GM19099 (cell line): Measurements from ENCODE around the gene CTNNA3.

Experiments used
- POLR2A ChIP-seq: IDR thresholded peaks from 3 replicates; pipeline ENCODE4 v1.6.1; 2011; ENCODE audit warnings: low read depth; ENCODE audit not compliant: insufficient read length; ENCODE audit errors: extremely low read depth

The CTNNA3 gene

DNA sequence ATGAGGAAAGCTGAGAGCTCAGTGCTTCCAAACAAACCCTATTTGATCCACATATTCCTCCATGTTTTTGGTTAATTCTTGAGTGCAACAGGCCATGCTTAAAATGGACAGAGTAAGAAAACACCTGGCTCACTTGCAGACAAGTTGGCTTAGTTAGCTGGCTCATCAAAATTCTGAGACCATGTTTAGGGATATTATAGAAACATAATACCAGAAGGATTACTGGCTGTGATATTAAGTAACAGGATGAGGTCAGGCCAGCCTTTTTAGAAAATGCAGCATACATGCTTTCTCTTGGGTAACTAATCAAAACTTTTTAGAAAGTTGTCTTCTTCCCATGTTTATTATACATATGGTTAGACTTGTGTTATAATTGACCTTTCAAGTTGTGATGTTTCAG is 1637.4 kb downstream of the CTNNA3 start:
- no peak for TF ChIP-seq POLR2A

DNA sequence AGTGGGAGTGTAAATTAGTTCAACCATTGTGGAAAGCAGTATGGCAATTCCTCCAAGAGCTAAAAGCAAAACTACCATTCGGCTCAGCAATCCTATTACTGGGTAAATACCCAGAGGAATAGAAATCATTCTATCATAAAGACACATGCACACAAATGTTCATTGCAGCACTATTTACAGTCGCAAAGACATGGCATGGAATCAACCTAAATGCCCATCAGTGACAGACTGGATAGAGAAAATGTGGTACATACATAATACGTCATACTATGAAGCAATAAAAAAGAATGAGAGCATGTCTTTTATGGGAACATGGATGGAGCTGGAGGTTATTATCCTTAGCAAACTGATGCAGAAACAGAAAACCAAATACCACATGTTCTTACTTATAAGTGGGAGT is 1646.7 kb downstream of the CTNNA3 start:
- TF ChIP-seq POLR2A, result no peak

DNA sequence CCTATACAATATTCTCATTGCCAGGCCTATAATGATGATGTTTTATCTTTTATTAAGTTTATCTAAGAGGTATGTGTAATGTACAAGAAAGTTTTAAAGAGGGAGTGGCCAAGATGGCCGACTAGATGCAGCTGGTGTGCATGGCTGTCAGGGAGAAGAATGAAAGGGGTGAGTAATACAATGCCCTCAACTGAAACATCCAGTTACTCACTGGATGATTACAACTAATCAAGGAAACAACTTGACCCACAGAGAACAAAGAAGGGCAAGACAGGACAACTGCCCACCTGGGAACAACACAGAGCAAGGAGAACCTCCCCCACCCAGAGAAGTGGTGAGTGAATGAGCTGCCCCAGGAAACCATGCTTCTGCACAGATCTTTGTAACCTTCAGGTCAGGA is 1650.1 kb downstream of the CTNNA3 start:
- TF ChIP-seq POLR2A, result no peak

DNA sequence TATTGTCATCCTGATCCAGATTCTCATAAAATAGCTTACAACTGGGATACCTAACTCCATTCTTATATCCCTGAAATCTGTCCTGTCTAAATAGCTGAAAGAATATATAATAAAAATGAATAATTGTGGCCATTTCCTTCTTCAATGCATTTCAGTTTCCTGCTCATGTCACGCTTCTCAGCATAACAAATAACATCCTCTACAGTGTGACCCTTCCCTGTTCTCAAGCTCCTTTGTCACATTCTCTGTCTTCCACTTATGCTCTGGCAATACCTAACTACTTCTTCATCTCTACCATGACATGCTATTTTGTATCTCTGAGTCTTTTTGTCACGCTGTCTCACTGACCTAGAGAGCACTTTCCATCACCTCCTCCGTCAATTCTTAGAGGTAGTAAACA is 1654.2 kb downstream of the CTNNA3 start:
- no peak for TF ChIP-seq POLR2A

DNA sequence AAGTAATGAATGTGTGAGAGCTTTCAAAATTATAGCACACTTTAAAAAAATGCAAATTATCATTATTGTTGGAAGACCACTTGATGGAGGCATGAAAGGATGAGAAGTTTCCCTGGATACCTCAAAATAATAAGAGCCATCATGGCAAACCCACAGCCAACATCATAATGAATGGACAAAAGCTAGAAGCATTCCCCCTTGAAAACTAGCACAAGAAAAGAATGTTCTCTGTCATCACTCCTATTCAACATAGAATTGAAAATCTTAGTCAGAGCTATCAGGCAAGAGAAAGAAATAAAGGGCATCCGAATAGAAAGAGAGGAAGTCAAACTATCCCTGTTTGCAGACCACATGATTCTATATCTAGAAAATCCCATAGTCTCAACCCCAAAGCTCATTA is 1657.4 kb downstream of the CTNNA3 start:
- TF ChIP-seq POLR2A, result no peak

DNA sequence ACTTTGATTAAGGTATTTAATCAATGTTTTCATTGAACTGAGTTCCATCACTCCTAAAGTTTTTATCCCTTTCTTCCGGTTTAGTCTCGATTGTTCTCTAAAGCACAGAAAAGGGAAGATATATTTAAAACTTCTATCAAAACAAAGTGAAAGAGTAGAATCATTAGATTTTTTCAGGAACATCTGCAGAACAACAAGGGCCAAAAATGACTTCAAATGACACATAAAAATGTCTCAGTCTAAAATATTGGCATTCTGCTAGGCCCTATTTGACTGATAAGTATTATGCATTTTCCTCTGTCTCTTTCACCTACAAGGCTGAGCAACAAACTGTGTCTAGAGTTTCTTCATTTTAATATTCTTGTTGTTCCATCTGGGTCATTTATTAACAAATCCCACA is 1669.7 kb downstream of the CTNNA3 start:
- TF ChIP-seq POLR2A, result no peak

GRCh38 chr10:66025186-66025585 is 1670.8 kb downstream of the CTNNA3 start:
- no peak for TF ChIP-seq POLR2A

GRCh38 chr10:66021423-66021822 is 1674.6 kb downstream of the CTNNA3 start:
- no peak for TF ChIP-seq POLR2A

DNA sequence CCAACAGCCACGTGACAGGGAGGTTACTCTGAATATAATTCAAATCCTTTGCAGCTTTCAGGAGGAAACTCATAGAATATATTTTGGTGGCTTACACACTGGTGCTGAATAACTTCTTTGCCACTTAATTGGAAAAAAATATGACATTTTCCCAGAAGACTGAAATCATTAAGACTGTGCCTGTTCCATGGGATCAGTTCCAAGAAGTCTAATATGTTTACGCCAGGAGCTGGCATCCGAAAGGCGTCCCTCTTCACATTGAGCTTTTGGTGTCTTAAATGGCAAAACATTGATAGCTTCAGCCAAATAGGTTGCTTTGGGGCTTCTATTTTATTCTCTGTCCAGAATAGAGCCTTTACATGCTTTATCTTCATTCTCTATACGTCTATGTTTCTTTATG is 1687.8 kb downstream of the CTNNA3 start:
- TF ChIP-seq POLR2A, result no peak

GRCh38 chr10:66006411-66006810 is 1689.6 kb downstream of the CTNNA3 start:
- no peak for TF ChIP-seq POLR2A

DNA sequence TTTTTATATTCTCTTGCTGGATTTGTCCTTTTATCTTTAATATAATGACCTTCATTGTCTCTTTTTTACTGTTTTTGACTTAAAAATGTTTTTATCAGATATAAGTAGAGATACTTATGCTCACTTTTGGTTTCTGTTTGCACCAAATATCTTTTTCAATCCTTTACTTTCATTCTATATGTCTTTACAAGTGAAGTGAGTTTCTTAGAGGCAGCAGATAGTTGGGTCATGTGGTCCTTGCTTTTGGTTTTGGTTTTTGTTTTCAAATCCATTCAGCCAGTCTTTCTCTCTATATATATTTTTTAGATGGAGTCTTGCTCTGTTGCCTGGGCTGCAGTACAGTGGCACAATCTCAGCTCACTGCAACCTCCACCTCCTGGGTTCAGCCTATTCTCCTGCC is 1702.5 kb downstream of the CTNNA3 start:
- no peak for TF ChIP-seq POLR2A

- no peak for TF ChIP-seq POLR2A
These were observed 1727.1 kb downstream of the CTNNA3 start for GRCh38 chr10:65968871-65969270.

GRCh38 chr10:65968437-65968836 is 1727.6 kb downstream of the CTNNA3 start:
- no peak for TF ChIP-seq POLR2A

GRCh38 chr10:65964205-65964604 is 1731.8 kb downstream of the CTNNA3 start:
- no peak for TF ChIP-seq POLR2A

DNA sequence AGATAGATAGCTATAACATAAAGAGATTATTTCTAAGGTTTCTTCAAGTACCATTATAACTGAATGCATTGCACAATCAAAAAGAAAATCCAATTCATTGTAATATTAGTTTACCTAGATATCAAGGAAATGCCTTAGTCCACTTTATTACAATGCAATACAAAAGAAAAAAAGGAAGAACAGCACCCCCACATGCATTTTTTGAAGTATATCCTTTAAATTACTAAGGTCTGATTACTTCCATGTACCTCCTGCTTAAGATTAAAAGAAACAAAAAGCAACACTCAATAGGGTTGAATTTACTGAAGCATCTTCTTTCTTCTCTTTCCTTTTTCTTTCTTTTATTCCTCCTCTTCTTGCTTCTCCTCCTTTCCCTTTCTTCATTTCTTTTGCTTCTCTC is 1743.9 kb downstream of the CTNNA3 start:
- no peak for TF ChIP-seq POLR2A

- TF ChIP-seq POLR2A, result no peak
These were observed 1745.9 kb downstream of the CTNNA3 start for GRCh38 chr10:65950075-65950474.

- TF ChIP-seq POLR2A, result no peak
These were observed 1746.5 kb downstream of the CTNNA3 start for GRCh38 chr10:65949526-65949925.

- TF ChIP-seq POLR2A, result no peak
These were observed 1750.9 kb downstream of the CTNNA3 start for GRCh38 chr10:65945061-65945460.

GRCh38 chr10:65943451-65943850 is 1752.5 kb downstream of the CTNNA3 start:
- no peak for TF ChIP-seq POLR2A
